Endothelial cell of umbilical vein (primary cell): ENCODE data around the gene DNAJC8.

Source experiments
- CTCF ChIP-seq, 2 donors: IDR thresholded peaks; 1 replicate in 1 of 2; 2 replicates in 1 of 2; pipeline ENCODE4 v1.5.1; 2011; ENCODE audit warnings: low read length in 2 of 2, mild to moderate bottlenecking in 2 of 2, moderate library complexity in 2 of 2, control low read depth in 1 of 2, inconsistent platforms in 1 of 2, low read depth in 1 of 2; ENCODE audit not compliant: insufficient read depth in 1 of 2; ENCODE audit errors: extremely low read depth in 1 of 2
- EZH2 ChIP-seq: IDR thresholded peaks from 2 replicates; pipeline ENCODE4 v1.6.1; 2012; ENCODE audit warnings: borderline replicate concordance, low read depth, mild to moderate bottlenecking, moderate library complexity, low read length, inconsistent platforms; ENCODE audit not compliant: severe bottlenecking
- FOS ChIP-seq: IDR thresholded peaks from 2 replicates; pipeline ENCODE4 v1.6.1; 2011; ENCODE audit warnings: mild to moderate bottlenecking, low read length, moderate library complexity, borderline replicate concordance; ENCODE audit not compliant: insufficient read depth
- GATA2 ChIP-seq: IDR thresholded peaks from 2 replicates; pipeline ENCODE4 v1.7.0; 2011; ENCODE audit warnings: low read depth, mild to moderate bottlenecking, moderate library complexity, mixed read lengths, low read length; ENCODE audit not compliant: insufficient read length, insufficient read depth
- JUN ChIP-seq: IDR thresholded peaks from 2 replicates; pipeline ENCODE4 v1.6.1; 2011; ENCODE audit warnings: borderline replicate concordance, low read depth; ENCODE audit not compliant: insufficient read length, insufficient read depth
- MAX ChIP-seq: IDR thresholded peaks from 2 replicates; pipeline ENCODE4 v1.6.1; 2011; ENCODE audit not compliant: insufficient read depth, insufficient read length
- MYC ChIP-seq: IDR thresholded peaks from one replicate; pipeline ENCODE4 v1.6.1; 2011; ENCODE audit warnings: mild to moderate bottlenecking, low read depth, low read length
- POLR2A ChIP-seq: IDR thresholded peaks from 2 replicates; pipeline ENCODE4 v1.6.1; 2012; ENCODE audit warnings: low read depth, mild to moderate bottlenecking, control low read depth, low read length
- POLR2AphosphoS5 ChIP-seq: IDR thresholded peaks from 2 replicates; pipeline ENCODE4 v1.6.1; 2012; ENCODE audit warnings: low read depth, mild to moderate bottlenecking, control low read depth, low read length, moderate library complexity; ENCODE audit not compliant: insufficient read depth

- no peak for TF ChIP-seq CTCF (IDR thresholded peaks at IDR 0.05; ENCODE audit: extremely low read depth in 1 of 2, insufficient read depth in 1 of 2, low read depth in 1 of 2, low read length in 2 of 2)
- no peak for TF ChIP-seq POLR2A
- no peak for TF ChIP-seq MAX
- TF ChIP-seq POLR2AphosphoS5 = no peak
- no peak for TF ChIP-seq EZH2
- no peak for TF ChIP-seq GATA2
- no peak for TF ChIP-seq FOS
- TF ChIP-seq JUN = no peak
- TF ChIP-seq MYC = no peak
Measured at GRCh38 chr1:28159680-28160079, 73.1 kb downstream of the DNAJC8 start.
